DMS114 treated with DMSO at 0.1 percent for 48 hours (cell line): ENCODE measurements around the gene MOB2.
"Not testable (repeated sequence)": the region's sequence is repeated elsewhere in the genome, so short reads cannot be mapped to it uniquely, and the experiment has no call there.

ENCODE experiments used
- DNase-seq: peaks from one replicate; lab custom pipeline; 2025; ENCODE audit not compliant: unreplicated experiment; lab: John Stamatoyannopoulos, UW

Gene MOB2

DNA sequence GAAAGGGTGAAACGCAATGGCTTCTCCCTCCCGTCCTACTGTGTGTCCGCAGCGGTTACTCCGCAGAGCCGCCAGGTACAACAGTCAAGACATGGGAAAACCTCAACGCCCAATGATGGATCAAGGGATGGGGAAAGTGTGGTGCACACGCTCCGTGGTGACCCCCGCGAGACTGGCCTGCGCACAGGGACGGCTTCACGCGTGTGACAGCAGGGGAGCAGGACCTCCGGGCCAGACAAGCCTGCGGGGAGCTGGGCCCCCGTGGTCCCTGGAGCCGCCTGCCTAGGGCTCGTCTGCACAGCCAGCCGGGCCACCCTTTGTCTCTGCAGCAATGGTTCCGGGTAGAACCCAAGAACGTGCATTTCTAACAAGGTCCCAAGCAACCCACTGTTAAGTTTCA lies 31.7 kb upstream of the MOB2 start:
- no peak for DNase-seq

DNA sequence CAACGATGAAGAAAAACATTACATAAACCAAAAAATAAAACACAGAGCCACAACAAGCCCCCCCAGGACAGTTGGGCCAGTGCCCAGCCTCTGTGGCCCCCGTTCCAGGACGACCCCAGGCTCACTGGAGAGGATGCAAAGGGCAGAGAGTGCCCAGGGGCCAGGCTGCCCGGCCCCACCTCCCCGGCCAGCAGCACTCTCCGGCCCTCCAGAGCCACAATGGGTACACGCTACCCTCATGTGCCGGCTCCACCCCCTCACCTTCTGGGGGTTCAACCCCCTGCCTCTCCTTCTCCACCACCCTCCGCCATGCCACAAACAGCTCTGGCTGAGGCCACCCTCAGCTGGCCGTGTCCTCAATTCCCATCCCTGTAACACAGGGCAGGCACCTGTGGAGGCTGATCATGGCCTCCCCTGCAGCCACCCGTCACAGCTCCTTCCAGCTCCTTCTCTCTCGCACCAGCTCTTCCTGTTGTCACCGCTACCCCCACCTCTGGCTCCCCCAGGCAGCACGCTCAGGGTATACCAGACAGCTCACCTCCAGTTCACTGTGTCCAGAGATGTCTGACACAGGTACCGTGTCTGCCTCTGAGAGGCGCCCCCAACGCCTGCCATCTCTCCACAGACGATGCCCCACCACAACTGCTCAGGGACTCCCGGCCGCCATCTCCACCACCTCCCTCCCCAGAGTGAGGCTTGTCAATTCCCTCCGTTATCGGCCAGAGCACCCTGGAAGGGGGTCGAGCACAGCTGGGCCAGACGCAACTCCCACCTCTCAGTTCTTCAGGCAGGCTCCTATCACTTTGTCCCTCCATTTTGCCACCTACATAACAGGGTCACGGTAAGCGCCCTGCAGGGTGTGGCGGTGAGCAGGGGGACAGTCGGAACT lies 30.8 kb upstream of the MOB2 start:
- DNase-seq = no peak

- DNase-seq = no peak
These were observed 29.9 kb upstream of the MOB2 start for GRCh38 chr11:1516273-1517067.

DNA sequence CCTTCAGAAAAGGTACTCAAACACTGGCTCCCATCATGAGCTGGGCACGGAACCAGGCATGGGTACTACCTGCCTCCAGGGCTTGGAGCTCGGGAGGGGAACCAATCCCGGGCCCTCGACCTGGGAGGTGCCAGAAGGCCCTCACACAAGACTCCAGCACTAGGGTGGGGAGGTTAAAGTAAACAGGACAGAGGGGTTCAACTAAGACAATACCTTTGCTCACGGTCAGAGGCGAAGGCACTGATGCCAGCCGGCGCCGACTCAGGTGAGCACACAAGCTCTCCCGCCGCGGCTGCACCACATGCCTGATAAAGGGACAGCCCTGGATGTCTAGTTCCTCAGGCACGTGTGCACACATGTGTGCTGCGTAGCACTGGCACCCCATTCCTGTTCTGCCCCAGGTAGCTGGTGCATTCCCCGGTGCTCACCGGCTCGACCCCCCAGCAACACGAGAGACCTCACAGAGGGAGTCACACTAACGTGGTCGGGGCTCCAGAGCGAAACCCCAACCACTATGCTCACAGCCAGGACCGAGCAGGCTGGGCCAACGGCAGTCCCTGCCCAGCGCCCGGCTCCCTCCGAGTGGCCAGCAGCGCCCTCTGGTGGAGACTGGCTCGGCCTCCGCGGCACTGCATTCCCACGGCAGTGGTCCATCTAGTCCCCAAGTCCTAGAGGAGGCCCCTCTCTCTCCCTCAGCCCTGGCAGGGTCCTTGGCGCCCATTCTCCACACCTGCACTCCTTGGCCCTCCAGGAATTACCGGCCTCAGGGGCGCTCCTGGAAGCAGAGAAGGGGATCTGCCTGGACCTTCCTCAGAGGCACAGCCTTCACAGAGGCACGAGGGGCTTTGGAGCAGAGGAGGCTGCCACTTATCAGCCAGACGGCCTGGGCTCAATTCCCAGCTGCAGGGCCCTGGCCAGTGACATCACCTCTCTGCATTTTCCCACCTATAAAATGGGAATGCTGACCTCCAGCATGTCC lies 28.8 kb upstream of the MOB2 start:
- peak; percentile 2 for DNase-seq

GRCh38 chr11:1514336-1515061 lies 27.9 kb upstream of the MOB2 start:
- DNase-seq = no peak

GRCh38 chr11:1513326-1514296 lies 27.0 kb upstream of the MOB2 start:
- DNase-seq = no peak

GRCh38 chr11:1512531-1513258 lies 26.1 kb upstream of the MOB2 start:
- DNase-seq = not testable (repeated sequence)

DNA sequence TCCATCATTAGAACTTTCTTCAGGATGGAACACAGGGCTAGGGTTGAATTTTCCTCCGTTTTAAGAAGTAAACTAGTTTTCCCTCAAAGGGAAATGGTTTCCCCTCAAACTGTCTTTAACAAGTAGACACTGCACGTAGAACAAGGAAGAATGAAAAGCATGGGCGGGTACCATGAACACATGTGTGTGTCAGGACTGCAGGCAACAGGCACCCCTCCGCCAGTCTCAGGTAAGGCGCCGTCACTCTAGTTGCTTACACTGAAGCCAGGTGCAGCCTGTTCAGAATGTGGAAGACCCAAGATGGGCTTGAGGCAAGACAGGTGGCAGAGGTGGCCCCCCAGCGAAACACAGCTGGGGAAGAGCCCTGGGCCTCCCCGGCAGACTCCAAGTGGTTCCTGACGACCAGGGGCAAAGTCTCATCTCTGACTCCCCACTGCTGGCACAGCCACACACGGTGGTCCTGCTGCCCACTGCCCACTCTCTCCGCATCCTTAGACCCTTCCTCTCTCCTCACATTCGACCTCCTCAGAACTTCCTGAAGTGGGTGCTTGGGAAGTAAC lies 25.4 kb upstream of the MOB2 start:
- DNase-seq = no peak

DNA sequence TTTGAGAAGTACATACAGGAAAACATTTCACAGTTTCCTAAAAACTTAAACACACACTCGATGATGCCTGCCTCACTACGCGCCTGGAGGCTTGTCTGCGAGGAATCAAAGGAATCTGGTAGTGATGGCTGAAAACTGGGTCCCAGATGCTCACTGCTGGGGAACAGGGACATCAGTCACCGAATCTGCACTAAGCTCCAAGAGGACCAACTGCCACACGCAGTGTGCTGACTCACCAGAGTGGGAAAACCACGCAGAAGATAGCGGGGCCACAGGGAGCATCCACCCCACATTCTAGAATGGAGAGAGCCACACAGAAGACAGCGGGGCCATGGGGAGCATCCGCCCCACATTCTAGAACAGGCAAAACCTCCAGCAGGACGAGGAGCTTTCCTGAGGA lies 24.3 kb upstream of the MOB2 start:
- no peak for DNase-seq

GRCh38 chr11:1510351-1510750 lies 23.8 kb upstream of the MOB2 start:
- not testable (repeated sequence) for DNase-seq

GRCh38 chr11:1509626-1510255 lies 23.2 kb upstream of the MOB2 start:
- DNase-seq = no peak

GRCh38 chr11:1508986-1509385 lies 22.4 kb upstream of the MOB2 start:
- no peak for DNase-seq

DNA sequence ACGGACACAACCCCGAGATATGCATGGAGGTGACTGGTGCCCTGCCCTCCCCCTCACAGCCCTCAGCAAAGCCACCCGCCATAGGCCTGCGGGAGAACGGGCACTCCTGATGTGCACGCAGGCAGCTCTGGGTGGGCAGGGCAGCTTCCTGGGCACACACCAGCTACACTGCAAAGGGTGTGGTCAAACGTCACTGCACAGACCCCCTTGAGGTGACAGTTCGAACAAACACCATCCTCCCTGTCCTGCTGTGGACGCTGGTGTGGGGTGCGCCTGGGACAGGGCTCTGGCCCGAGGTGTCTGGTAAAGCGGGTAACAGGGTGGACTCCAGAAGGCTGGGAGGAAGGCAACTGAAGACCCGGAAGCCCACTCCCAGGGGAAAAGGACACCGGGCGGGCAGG lies 21.9 kb upstream of the MOB2 start:
- no peak for DNase-seq

DNA sequence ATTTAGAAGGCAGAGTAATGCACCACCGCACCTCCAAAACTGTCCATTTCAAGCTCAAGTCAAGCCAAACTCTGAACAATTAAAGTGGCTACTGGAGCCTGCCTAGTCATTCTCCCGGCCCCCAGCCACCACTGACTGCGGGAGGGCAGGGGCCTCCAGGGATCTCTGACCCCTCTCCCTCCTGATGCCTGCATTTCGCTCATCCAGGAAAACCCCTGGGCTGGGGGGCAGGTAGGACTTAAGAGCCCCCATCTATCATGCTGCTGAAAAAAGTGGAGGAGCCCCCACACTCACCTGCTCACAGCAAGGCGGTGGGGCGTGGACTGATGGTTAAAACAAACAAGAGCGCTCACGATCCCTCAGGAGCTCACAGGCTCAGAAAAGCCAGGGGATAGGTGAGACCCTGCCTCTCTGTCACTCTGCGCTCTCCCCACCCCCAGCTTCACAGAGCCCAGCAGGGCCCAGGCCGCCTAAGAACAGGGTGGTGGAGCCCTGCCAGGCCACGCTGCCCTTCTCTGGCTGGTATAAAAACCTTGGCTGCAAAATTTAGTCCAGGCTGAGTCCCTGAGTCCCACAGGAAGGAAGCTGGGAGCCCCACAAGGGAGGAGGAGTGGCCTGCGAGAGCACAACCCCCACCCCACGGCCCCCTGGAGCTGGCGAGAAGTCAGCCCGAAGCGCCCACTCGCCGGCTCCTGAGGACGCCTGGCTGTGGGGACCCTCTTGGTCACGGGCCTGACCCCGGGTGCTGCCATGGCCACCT lies 21.0 kb upstream of the MOB2 start:
- DNase-seq = no peak

DNA sequence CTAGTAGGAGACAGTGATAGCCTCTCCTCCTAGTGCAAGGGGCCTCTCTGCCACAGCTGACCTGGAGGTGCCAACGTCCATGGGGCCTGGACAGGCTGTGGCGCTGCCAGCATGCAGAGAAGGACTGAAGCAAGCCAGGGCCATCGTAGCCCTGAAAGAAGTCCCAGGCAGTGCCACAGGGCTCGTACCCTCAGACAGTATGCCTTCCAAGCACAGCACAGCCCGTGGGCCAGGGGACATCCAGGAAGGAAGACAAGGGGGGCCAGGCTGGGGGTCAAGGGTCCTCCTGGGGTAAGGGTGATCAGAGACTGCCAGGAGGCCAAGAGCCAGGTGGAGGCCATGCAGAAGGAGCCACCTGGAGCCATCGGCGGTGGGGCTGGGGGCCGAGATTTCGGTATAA lies 20.4 kb upstream of the MOB2 start:
- DNase-seq = no peak

DNA sequence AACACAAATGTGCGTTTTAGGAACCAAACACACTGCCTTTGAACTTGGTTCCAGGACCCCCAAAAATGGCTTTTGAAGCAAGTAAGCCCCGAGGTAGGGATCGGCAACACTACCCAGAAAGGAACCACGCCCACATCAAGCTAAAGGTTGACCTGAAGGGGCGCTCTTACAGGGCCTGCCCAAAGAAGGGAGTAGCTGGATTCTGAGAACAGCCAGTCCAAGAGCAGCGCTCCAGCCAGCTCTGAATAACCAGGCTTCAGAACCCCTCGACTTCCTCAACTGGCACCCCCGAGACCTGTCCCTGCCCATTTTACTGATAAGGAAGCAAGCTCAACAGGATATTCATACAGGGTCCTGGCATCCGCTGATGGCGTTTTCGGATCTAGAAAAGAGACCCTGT lies 18.9 kb upstream of the MOB2 start:
- DNase-seq = no peak
